Activated T-cell treated with anti-CD3 and anti-CD28 coated beads, Interleukin-2, amount 50 U/mL, for 48 hours (primary cell): ENCODE results near the gene SLC44A1.

Experiments
- DNase-seq, 2 experiments: peaks; one replicate each; pipeline ENCODE4 v3.0.0-alpha.2; 2020

The SLC44A1 gene

DNA sequence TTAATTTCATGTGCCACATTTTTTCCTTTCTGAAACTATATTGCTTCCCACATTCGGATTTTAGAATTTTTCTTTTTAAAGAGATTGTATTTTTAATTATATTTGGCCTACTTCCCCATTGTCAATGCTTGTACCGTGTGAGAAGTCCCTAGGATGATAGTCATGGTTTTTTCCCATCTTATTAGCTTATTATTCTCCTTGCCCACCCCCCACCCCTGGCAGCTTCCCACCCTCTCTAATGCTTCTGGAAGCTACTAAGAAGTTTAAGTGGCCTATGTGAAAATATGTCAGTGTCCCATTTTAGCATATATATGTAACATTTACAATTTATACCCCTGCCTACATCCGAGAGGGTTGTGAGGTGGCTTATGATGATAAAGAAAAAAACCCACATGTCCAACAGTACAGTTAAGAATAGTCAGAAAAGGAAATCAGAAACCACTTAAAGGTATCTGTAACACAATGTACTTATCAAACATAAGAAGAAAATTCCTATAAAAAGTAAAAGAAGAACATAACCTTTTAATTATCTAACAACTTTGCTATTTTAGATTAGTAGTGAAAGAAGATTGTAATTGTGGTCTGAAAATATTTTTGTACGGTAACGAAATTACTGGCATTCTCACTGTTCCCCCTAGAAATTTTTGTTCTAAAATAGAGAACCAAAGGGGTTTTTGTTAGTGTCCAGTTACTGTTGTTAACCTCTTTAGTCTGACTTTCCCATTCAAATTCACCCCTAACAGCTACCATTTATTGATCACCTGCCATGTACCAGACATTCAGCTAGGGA, 62.1 kb downstream of the SLC44A1 start:
- DNase-seq = no peak

DNA sequence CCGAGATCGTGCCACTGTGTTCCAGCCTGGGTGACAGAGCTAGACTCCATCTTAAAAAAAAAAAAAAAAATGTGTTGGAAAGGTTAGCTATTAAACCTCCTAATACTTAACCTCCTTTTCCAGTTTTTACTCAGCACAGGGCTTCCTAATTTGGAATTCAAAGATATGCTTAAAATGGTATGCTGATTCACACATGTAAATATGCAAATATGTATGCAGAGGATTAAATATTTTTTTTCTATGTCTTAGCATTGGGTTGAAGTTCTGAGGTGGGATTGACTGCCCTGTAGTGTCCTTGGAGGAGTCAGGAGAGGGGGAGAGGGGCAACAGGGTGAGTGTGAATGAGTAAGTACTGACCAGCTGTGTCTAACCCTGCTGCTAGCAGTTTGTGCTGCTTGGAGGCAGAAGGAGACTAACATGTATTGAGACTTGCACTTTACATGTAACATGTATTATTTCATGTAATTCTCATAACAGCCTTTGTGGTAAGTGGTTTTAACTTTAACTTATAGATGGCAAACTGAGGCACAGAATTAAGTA, 63.2 kb downstream of the SLC44A1 start:
- no peak for DNase-seq

DNA sequence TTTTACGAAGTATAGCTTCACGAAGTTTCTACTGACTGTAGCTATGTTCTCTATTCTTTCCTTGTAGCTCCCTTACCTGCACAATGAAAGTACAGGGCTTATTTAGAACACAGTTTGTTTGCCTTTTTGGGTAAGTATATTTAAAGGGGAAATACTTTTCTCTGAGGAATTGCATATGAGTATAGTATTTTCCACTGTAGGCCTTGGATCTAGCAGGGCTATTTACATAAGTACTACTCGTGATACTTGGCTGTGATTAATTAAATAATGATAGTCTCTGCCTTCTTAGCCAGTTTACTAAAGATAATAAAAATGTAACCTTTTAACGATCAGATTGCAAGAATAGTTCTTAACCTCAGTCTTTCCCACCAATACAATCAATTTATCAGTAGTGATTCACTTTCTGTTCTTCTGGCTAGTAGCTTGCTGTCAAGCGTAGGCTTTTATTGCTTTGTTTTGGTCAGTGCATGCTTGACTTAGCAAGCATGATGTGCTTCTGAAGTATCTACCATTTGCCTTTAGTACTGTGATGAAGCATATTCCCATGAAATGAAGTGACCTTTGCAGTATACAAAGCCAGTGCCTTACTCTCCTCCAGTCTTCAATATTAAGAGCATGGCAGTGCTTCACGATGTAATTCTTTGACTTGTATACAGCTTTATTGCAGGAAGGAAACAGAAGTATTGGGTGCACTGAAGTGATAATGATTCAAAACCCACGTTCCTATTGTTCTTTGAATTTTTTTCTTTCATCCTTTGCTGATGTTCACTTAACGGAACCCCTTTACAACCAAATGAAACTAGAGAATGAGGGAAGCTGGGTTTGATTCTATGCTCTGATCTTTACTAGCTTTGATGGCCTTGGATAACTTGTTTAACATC, 64.2 kb downstream of the SLC44A1 start:
- DNase-seq = no peak

DNA sequence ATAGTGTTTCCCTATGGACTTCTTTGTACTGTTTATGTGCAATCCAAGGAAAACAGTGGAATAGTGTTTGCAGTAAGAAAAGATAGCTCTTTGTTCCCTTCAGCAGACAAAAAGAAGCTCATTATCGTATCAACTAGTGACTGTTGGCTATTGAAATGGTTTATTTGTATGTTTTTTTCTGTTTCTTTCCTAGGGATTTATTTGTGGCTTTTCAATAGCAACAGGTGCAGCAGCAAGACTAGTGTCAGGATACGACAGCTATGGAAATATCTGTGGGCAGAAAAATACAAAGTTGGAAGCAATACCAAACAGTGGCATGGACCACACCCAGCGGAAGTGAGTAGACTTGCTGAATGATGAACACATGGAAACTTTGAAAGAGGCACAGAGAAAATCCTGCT, 65.1 kb downstream of the SLC44A1 start:
- DNase-seq = no peak

DNA sequence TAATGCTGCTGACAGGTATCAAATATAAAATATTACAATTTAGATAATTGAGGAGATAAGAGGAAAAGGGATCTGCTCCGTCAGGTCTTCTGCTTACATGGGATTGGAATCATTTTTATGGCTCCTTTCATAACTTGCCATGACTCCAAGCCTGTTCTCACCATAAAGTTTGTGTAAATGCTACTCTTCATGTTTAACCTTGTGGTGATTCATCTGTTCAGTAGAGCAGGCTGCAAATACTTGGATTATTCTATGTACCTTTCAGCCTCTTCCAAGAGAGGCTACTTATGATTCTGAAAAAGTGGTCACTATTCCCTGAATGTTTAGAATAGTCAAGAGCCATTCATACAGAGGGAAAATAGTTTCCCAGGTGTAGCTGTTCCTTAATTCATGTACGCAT, 66.9 kb downstream of the SLC44A1 start:
- DNase-seq = no peak

DNA sequence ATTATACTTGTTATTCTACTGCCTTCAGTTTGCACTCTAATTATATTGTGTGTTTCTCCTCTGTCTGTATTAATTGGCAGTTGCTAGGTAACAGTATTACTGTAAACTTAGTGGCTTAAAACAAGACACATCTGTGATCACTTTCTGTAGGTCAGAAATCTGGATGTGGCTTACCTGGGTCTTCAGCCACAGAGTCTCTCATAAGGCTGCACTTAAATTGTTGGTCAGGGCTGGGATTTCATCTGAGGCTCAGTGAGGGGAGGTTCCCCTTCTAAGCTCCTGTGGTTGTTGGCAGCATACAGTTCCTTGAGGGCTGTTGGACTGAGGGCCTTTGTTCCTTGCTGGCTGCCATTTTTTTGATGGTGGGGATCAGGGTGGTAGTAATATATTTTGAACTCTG, 68.8 kb downstream of the SLC44A1 start:
- no peak for DNase-seq

DNA sequence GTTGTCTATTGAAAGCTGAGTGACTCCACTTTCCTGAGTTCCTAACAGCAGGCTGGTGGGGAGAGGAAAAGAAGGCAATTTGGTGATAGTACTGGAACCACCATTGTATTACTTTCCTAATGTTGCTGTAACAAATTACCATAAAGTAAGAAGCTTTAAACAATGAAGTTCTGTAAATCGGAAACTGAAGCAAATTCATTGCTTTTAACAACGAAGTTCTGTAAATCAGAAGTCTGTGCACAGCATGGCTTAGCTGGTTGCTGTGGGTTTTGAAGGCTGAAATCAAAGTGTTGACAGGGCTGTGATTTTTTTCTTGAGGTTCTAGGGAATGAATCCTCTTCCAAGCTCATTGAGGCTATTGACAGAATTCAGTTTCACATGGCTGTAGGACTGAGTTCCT, 72.3 kb downstream of the SLC44A1 start:
- DNase-seq = no peak

DNA sequence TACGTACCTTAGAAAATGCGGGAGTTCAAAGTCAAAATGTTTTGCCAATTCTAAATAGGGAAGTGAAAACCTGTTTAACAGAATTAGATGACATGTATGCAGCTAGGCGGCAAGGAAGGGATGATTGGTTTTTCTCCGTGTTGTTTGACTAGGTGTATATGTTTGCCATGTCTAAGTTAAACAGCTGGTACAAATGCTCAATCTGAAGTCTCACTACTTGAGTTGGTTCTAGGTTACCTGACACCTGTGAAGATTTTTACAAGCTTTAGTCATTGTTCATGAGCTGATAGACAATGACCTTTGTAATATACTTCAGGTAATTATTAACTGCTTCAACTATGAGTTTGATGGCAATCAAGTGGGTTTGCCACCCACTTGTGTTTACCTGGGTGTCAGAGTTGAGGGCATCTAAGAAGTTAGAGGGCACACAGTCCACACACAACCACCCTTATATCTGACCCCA, 74.3 kb downstream of the SLC44A1 start:
- no peak for DNase-seq

DNA sequence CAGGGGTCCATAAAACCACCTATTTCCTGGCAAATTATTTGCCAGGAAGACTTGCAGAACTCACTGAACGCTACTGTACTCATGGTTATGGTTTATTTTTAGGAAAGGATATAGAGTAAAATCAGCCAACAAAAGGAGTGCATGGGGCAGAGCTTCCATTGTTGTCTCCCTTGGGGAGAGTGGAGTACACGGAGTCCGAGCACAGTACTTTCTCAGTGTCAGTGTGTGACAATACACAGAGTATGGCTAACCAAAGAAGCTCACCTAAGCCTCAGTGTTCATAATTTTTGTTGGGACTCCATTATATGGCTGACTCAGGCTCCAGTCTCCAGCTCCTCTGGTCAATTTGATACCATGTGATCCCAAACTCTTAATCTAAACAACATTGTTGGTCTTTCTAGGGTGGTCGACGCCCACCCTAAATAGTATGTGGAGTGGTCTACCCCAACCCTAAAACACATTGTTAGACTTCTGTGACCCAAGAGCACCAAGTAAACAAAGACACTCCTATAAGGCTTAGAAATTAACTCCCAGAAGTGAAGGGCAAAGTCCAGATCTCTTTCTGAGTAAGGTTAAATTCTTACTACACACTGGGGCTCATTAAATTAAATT, 74.9 kb downstream of the SLC44A1 start:
- DNase-seq = no peak

DNA sequence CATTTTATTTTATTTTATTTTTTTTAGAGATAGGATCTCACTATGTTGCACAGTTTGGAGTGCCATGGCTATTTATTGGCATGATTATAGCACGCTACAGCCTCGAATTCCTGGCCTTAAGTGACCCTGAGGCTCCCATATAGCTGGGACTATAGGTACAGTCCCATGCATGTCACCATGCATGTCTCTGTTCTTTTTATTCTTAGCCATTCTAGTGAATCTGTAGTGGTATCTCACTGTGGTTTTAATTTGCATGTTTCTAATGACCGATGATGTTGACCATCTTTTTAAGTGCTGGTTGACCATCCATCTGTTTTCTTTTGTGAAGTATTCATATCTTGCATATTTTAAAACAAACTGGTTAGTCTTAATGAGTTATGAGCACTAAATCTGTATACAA, 76.1 kb downstream of the SLC44A1 start:
- no peak for DNase-seq

DNA sequence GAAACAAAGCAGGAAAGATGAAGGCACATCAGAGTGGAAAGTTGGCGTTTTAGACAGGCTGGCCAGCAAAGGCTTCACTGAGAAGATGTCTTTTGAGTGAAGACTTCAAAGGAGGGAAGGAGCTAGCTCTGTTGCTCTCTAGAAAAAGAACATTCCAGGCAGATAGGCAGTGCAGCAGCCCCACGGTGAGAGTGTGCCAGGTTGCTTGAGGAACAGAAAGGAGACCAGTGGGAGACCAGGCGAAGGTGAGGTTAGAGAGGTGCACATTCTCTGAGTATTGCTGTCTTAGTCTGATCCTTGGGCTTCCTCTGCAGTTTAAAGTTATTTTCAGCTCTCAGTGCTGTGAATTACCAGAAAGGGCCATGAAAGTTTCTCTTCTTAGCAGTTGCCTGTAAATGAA, 83.8 kb downstream of the SLC44A1 start:
- no peak for DNase-seq

DNA sequence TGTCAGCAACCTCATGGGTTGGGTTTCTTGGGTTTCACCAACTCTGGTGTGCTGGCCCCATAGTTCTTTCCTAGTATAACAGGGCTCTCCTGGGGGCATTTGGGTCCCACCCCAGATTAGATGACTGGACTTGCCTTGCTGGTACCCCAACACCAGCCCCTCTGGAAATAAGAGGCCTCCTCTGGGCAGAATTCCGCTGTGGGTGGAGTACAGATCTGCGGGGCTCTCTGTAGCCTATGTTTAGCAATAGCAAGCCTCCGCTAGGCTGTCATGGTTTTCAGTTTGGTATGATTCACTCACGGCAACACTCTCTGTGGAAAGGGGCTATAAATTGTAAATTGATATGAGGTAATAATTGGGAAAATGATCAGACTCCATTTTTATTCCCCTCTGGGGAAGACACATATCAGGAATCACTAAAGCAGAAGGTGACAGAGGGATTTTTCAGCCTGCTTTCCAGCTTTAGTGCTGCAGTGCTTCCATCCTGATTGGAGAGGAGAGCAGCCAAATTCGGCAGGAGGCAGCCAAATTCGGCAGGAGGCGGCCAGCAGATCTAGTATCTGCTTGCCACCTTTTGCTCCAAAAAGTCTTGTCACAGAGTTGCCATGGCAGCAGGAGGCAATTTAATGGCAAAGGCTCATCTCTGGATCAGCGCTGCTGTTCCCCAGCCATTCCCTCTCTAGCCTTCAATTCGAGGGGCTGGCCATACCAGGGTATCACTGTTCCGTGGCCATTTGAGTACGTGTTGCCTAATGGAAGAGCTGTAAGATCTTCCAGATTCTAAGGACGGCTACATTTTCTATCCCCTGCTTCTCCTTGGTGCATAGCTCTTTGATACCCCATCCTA, 84.6 kb downstream of the SLC44A1 start:
- no peak for DNase-seq

DNA sequence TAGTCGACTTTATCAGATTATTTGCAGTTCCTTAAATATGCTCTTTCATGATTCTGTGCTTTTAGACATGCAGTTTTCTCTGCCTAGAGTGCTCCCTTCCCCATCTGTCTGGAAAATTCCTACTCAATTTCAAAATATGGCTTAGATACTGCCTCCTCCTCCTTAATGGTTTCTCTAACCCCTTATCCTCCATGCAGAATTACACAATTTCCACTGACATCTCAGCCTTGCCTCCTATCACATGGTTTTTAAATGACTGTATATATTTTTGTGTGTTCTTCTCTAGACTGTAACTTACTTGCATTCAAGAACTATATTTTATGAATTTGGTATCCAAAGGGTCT, 85.2 kb downstream of the SLC44A1 start:
- no peak for DNase-seq

DNA sequence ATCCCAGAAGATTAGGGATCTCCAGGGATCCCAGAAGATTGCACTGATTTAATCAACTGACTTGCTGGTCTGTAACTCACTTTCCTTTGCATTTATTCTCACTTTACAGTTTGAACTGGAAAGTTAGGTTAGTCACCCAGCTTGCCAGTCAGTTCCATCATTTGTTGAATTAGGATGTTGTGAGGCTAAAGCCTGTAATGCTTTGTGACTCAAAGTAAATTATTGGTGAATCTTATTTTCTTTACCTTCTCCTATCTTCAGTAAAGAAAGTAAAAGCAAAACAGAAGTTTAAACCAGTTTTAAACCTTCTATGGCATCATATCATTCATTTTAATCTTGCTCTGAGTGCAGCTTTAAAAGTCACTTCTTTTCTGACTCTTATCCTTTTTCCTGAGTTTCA, 85.8 kb downstream of the SLC44A1 start:
- DNase-seq = no peak

DNA sequence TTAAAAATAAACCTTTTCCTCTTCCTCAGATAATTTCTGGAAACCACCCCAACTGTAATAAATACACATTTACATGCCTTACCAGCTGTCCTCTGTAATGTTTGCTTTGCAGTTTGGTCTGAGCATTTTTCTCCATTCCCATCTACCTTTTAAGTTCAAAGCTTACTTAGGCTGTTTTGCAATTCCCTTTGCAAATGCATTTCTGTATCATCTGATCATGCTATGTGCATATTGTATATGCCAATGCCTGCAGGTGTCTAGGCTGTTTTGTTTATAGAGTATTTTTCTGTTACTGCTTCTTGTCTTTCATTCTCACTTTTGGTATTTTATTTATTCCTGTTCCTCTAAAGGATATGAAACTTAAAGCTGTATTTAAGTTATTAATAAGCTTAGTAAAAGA, 86.3 kb downstream of the SLC44A1 start:
- DNase-seq = no peak

DNA sequence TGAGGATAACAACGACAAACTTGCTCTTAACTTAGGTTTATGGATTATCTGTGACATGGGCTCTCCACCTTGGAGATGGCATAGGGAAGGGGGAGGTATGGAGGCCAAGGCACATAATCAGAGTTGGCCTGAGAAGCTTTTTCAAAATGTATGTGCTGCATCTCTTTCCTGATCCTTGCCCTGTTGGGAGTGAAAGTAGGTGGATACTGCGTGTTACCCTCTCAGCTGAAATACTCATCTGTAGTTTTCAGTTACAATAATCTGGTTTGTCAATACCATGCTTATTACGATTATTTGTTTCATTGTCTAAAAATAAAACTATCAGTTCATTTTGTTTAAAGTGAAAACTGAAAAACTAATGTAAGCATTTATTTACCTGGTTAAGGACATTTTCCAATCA, 86.7 kb downstream of the SLC44A1 start:
- no peak for DNase-seq

DNA sequence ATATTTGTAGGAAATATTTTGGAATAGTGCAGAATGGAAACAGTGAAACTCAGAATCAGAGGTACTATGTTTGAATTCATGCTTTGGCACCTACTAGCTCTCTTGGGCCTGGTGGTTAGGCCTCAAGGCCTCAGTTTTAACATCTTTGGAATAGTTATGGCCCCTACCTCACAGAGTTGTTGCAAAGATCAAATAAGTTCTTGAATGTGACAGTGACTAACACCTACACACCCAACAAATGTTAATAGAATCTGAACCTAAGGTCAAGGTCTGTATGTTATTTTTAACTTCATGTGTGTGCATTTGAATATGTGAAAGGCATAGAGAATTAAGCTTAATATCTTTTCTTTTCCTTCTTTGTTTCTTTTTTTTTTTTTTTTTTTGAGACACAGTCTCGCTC, 87.3 kb downstream of the SLC44A1 start:
- DNase-seq = no peak

DNA sequence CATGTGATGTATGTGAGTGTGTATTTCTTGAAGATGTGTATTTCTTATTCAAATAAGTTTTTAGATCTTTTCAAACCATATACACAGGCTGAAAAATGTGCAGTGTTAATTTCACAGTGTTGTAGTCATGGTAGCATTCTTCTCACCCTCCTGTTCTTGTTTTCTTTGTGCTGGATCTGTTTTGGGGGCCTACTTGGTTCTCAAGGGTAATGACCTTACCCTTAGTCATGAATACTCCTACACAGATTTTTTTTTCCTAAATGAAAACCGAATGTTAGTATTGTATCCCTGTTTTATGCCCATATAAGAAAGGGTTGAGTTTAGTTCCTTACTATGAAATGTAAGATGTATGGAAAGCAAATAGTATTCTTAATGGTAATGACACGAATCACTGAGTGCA, 88.0 kb downstream of the SLC44A1 start:
- no peak for DNase-seq

DNA sequence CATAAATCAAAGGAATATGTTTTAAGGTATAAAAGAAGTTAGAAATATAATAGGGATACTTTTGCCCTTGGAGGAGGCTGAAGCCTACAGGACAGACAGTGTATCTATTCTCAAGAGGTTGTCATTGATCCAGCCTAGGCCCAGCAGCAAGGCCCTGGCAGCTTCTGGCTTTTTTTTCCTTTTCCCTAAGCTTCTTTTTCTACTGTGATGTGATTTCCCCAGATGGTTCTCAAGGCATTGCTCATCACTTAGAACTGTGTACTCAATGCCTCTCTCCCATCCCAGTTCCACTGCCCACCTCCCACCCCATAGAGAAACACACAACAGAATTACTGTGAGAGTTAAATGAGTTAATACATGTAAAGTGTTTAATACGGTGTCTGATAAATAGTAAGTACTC, 88.6 kb downstream of the SLC44A1 start:
- no peak for DNase-seq

DNA sequence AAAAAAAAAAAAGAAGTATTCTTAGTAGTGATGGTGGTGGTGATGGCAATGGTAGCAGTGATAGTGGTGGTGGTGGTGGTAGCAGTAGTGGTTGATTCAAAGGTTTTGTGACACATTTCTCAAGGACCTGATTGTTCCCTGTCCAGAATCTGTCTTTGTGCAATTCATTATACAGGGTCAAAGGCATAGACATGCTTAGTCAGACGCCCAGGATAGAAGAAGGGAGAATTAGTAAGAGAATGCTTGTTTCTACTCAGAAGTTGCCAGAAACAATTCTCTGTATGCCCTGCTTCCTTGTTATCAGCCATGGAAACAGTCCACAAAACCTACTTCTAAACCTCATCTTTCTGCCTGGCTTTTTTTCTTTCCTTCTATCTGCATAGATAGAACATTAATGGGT, 89.4 kb downstream of the SLC44A1 start:
- no peak for DNase-seq

DNA sequence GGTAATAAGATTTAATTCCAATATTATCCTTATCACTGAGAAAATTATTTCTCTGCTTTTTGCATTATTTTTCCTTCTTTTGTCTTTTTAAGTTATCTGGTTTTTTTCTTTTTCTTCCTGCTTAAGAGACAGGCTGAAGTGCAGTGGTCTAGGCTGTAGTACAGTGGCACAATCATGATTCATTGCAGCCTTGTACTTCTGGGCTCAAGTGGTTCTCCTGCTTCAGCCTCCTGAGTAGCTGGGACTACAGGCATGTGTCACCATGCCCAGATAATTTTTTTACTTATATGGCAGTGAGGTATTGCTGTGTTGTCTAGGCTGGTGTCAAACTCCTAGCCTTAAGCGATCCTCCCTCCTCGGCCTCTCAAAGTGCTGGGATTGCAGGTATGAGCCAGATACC, 93.9 kb downstream of the SLC44A1 start:
- DNase-seq = no peak

DNA sequence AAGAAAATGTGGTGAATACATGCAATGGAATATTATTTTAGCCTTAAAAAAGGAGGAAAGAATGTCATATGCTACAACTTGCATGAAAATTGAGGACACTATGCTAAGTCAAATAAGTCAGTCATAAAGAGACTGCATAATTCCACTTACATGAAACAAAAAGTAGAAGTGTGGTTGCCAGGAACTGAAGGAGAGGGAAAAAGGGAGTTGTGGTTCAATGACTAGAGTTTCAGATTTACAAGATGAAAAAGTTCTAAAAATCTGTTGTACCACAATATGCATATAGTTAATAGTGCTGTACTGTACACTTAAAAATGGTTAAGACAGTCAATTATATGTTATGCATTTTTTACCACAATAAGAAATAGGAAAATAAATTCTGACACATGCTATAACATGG, 95.4 kb downstream of the SLC44A1 start:
- DNase-seq = no peak
